Measurements from ENCODE around the gene CDKN1B. TPM values are rescaled to one million over a fixed set of nuclear protein-coding genes. Genes with fewer than 3 reads are reported as not detected.

The CDKN1B gene
- total RNA-seq, 1 experiment from 2014 or later, result 27.7 TPM

DNA sequence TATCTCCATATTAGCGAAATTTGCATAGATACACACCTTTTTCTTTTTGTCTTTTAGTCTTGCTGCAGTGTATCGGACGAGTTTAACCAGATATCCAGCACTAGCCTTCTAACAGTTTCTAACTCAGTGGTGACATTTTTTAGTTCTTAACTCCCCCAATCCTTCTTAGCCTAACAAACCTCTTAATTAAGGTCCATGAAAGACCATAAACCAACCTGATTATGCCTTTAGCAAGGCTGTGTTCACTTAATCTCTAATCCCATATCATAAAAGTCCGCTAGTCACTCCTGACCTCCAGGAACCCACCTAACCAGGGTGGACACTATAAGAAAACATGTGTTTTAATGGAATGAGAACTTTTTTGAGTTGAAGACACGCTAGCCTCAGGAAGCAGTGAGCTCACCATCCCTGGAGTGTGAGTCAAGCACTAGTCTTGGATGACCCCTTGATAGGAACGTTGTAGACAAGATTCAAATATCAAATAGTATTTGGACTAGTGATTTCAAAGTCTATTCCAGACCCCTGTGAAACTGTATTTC is 9.5 kb downstream of the CDKN1B start:
- no peak overlapping the region for H2BK5ac ChIP-seq (ENCODE audit: insufficient read length, low read length)
- H3K79me1 ChIP-seq (ENCODE audit: insufficient read depth, low read depth, low read length, poor library complexity, severe bottlenecking), result no peaks in the 10 kb centered on the region
- no peak overlapping the region for H3K14ac ChIP-seq (ENCODE audit: insufficient read depth, low read length)
- H2BK20ac ChIP-seq (ENCODE audit: low read depth, low read length, poor library complexity, severe bottlenecking), result no peak overlapping the region
- H3K27me3 ChIP-seq (ENCODE audit: insufficient read depth, low read length), result no peaks in the 10 kb centered on the region
- no peak overlapping the region for H3K27ac ChIP-seq (ENCODE audit: insufficient read length, low read depth, low read length)
- peak overlapping the region; percentile 61 for H3K4me2 ChIP-seq (ENCODE audit: insufficient read depth, insufficient read length, low read length)
- H2AK5ac ChIP-seq (ENCODE audit: insufficient read length, low read length), result no peak overlapping the region
- Mint-ChIP-seq H3K4me3 (peak overlapping the region; percentile 93 to 97), H3K36me3 (ENCODE audit: insufficient read depth in 1 of 3, low read depth in 3 of 3) (peaks cover 1 to 8% (median 2%) of the 10 kb centered on the region in 3 experiments; a peak in 5 of 7 replicates), H3K27ac (no peak overlapping the region; a peak in 1 of 7 replicates), H3K27me3 (ENCODE audit: low read depth) (peaks cover 3% of the 10 kb centered on the region), H3K4me1 (peaks cover 23 to 24% of the 10 kb centered on the region in 2 experiments), H3K9me3 (no peaks in the 10 kb centered on the region)
- no peak overlapping the region for H2BK120ac ChIP-seq (ENCODE audit: low read depth, low read length, poor library complexity, severe bottlenecking)
- H3K9ac ChIP-seq (ENCODE audit: extremely low read depth, insufficient read length, low read length), result peak overlapping the region; percentile 12
- no peaks in the 10 kb centered on the region for H4K20me1 ChIP-seq (ENCODE audit: control insufficient read depth, insufficient read depth, insufficient read length)
- H3K9me3 ChIP-seq (ENCODE audit: control insufficient read depth, low read depth, low read length), result no peaks in the 10 kb centered on the region
- no peak overlapping the region for H4K5ac ChIP-seq (ENCODE audit: insufficient read length, low read depth, low read length)
- H3K23ac ChIP-seq (ENCODE audit: insufficient read length, low read depth, low read length), result no peak overlapping the region
- peaks cover 18% of the 10 kb centered on the region for H3K23me2 ChIP-seq (ENCODE audit: insufficient read length, low read depth, low read length, poor library complexity, severe bottlenecking)
- no peak overlapping the region for H3K18ac ChIP-seq (ENCODE audit: insufficient read length, low read depth, low read length)
- no peak for DNase-seq
- H4K8ac ChIP-seq (replicated peaks; ENCODE audit: insufficient read length, low read depth, low read length), result no peak overlapping the region
- no peak overlapping the region for H2BK15ac ChIP-seq (ENCODE audit: low read depth, low read length)
- no peak overlapping the region for H3K4ac ChIP-seq (ENCODE audit: low read depth, low read length)
- TF ChIP-seq, protein P1, sequence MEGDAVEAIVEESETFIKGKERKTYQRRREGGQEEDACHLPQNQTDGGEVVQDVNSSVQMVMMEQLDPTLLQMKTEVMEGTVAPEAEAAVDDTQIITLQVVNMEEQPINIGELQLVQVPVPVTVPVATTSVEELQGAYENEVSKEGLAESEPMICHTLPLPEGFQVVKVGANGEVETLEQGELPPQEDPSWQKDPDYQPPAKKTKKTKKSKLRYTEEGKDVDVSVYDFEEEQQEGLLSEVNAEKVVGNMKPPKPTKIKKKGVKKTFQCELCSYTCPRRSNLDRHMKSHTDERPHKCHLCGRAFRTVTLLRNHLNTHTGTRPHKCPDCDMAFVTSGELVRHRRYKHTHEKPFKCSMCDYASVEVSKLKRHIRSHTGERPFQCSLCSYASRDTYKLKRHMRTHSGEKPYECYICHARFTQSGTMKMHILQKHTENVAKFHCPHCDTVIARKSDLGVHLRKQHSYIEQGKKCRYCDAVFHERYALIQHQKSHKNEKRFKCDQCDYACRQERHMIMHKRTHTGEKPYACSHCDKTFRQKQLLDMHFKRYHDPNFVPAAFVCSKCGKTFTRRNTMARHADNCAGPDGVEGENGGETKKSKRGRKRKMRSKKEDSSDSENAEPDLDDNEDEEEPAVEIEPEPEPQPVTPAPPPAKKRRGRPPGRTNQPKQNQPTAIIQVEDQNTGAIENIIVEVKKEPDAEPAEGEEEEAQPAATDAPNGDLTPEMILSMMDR (conservative IDR thresholded peaks at IDR 0.05), result no peak
- no CpG with 5 or more reads among the region's 6 CpGs for WGBS (ENCODE audit: extremely low coverage, insufficient read length, low lambda C conversion rate)
- H3K56ac ChIP-seq (ENCODE audit: insufficient read length, low read depth, low read length), result no peak overlapping the region
- H3K79me2 ChIP-seq (ENCODE audit: insufficient read depth, low read length), result no peaks in the 10 kb centered on the region
- H3K4me1 ChIP-seq (ENCODE audit: insufficient read depth, low read length), result 0 out of 2 replicates have a peak, but pooled peaks cover 2% of the 10 kb centered on the region
- H3T11ph ChIP-seq (ENCODE audit: low read length), result no peak overlapping the region
- no peak overlapping the region for H4K91ac ChIP-seq (ENCODE audit: insufficient read length, low read depth, low read length)
- H2BK12ac ChIP-seq (ENCODE audit: insufficient read length, low read depth, low read length), result no peak overlapping the region
- no peak overlapping the region for H2AFZ ChIP-seq (ENCODE audit: low read length)

All from H9 (cell line).